MM.1S (cell line): ENCODE results near the gene ZFHX3.

Source experiments
- EZH2 ChIP-seq: fragments of 300-600 bp; sonication (generic); optimal IDR thresholded peaks from 2 replicates; pipeline ENCODE3; 2017; ENCODE audit warnings: low read depth, mild to moderate bottlenecking, antibody characterized with exemption, low read length, mixed read lengths
- TF ChIP-seq, protein P1 (sequence below): fragments of 300-600 bp; sonication (generic); IDR thresholded peaks from 2 replicates; pipeline ENCODE4 v1.5.1; 2016; ENCODE audit warnings: antibody characterized with exemption, low read length, mixed read lengths

DNA sequence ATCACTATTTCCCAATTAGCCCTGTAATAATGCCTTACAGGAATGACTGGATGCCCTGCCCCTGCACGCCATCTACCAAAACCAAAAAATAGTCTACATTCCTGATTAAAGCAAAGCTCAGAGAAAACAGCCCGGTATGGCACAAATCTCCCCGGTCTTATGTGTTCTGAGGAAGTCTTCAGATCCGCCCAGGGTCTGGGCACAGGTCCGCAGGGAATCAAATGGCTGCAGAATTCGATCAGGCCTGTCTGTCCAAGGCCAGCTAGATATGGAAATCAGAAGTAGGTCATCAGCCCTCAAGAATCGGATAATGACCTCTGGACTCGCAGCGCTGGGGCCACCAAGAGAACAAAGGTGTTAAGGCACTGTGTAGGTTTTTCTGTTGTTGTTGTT is 171.0 kb downstream of the ZFHX3 start:
- TF ChIP-seq, protein P1, sequence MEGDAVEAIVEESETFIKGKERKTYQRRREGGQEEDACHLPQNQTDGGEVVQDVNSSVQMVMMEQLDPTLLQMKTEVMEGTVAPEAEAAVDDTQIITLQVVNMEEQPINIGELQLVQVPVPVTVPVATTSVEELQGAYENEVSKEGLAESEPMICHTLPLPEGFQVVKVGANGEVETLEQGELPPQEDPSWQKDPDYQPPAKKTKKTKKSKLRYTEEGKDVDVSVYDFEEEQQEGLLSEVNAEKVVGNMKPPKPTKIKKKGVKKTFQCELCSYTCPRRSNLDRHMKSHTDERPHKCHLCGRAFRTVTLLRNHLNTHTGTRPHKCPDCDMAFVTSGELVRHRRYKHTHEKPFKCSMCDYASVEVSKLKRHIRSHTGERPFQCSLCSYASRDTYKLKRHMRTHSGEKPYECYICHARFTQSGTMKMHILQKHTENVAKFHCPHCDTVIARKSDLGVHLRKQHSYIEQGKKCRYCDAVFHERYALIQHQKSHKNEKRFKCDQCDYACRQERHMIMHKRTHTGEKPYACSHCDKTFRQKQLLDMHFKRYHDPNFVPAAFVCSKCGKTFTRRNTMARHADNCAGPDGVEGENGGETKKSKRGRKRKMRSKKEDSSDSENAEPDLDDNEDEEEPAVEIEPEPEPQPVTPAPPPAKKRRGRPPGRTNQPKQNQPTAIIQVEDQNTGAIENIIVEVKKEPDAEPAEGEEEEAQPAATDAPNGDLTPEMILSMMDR = no peak
- no peak for TF ChIP-seq EZH2
